ENCODE data around the gene RIN3. TPM values are rescaled to one million over a fixed set of nuclear protein-coding genes. Genes with fewer than 3 reads are reported as not detected.

RIN3 gene
- total and polyA plus RNA-seq, 10 of the 15 experiments (the other 5 are each of a cell fraction or from before 2014, with no cell fraction given), result 0.91 to 23.3 (median 6.3) TPM

GRCh38 chr14:92590176-92590575, 76.6 kb downstream of the RIN3 start (continued):
- TF ChIP-seq PKNOX1 (IDR thresholded peaks at IDR 0.05) (no peak), HCFC1 (IDR thresholded peaks at IDR 0.05; ENCODE audit: low read length) (no peak), TCF12 (IDR thresholded peaks at IDR 0.05; ENCODE audit: low read depth, low read length) (no peak), ZNF622 (IDR thresholded peaks at IDR 0.05) (no peak), HDAC6 (IDR thresholded peaks at IDR 0.05; ENCODE audit: unreplicated experiment) (no peak), SREBF1 (IDR thresholded peaks at IDR 0.05; ENCODE audit: low read length) (no peak), RB1 (IDR thresholded peaks at IDR 0.05; ENCODE audit: borderline replicate concordance) (no peak), CBFB (IDR thresholded peaks at IDR 0.05; ENCODE audit: low read depth) (no peak), EP300 (IDR thresholded peaks at IDR 0.05; ENCODE audit: borderline replicate concordance in 1 of 2, control insufficient read depth in 1 of 2, low read depth in 2 of 2, low read length in 2 of 2) (no peak)

GRCh38 chr14:92590941-92591340, 77.4 kb downstream of the RIN3 start:
- FAIRE-seq, result no peak
- no peak overlapping the region for H3K4me2 ChIP-seq (ENCODE audit: control insufficient read depth, insufficient read depth)
- 0% methylated on average over 2 of the region's 2 CpGs for WGBS (ENCODE audit: insufficient coverage, insufficient replicate concordance, low lambda C conversion rate, missing lambda C conversion rate)

More at GRCh38 chr14:92590941-92591340, 77.4 kb downstream of the RIN3 start:
- in situ Hi-C loops (cut with MboI), result no loop called here
- Histone ChIP-seq H2AFZ (ENCODE audit: control insufficient read depth, low read depth, low read length) (no peak overlapping the region), H3K9ac (ENCODE audit: control insufficient read depth, insufficient read depth, low read length) (no peak overlapping the region), H4K20me1 (ENCODE audit: control insufficient read depth, insufficient read depth) (no peaks in the 10 kb centered on the region; the same call in 1 of the 2 replicates), H3K9me3 (replicated peaks; ENCODE audit: control insufficient read depth, insufficient read depth, low read length) (no peaks in the 10 kb centered on the region; the same call in 2 of the 3 replicates), H3K27me3 (replicated peaks in 1 of 2; ENCODE audit: control insufficient read depth in 2 of 2, insufficient read depth in 2 of 2, low read length in 1 of 2) (no peaks in the 10 kb centered on the region), H3K79me2 (ENCODE audit: control insufficient read depth, insufficient read depth, low read length) (no peaks in the 10 kb centered on the region), H3K4me1 (ENCODE audit: control insufficient read depth, insufficient read depth, low read length) (peaks cover 26% of the 10 kb centered on the region), H3K36me3 (ENCODE audit: control insufficient read depth in 2 of 2, insufficient read depth in 2 of 2, low read length in 1 of 2) (no peaks in the 10 kb centered on the region), H3K4me3 (no peak overlapping the region), H3K27ac (ENCODE audit: control insufficient read depth, insufficient read depth) (no peak overlapping the region)
- ChIA-PET RAD21 (ENCODE audit: unreplicated experiment) (interaction anchor here (1.4 to 8.7 kb wide), 10 partner anchors 11 to 193 kb away, joined by 3 to 101 read pairs (median 14); no protein-coding TSS in a partner anchor), SMC1A (ENCODE audit: uncharacterized antibody, unreplicated experiment) (interaction anchor here (0.8 to 8.7 kb wide), 6 partner anchors 14 to 113 kb away, joined by 3 to 137 read pairs (median 14); no protein-coding TSS in a partner anchor), POLR2A (interaction anchor here (1.5 kb wide), 2 partner anchors 15 to 27 kb away, joined by 3 to 4 read pairs; no protein-coding TSS in a partner anchor), CTCF (interaction anchor here (0.6 to 6.5 kb wide), 12 partner anchors 12 to 256 kb away, joined by 3 to 81 read pairs (median 18); no protein-coding TSS in a partner anchor)
- intact Hi-C loops (cut with micrococcal nuclease; ENCODE audit: unreplicated experiment), result no loop called here
- DNase-seq (ENCODE audit: low read depth, low spot score), result no peak
- ATAC-seq, result no peak
- BruUV-seq (replicated peaks), result no TSS peak
- TF ChIP-seq IRF3 (IDR thresholded peaks at IDR 0.05) (no peak), RAD21 (IDR thresholded peaks at IDR 0.05; ENCODE audit: insufficient read depth, low read depth, low read length) (no peak), ZBTB11 (CRISPR knock-in tag; IDR thresholded peaks at IDR 0.05) (no peak)
